PC-3 (cell line): ENCODE results near the gene TKT. TPM values are rescaled to one million over a fixed set of nuclear protein-coding genes. Genes with fewer than 3 reads are reported as not detected.

Experiments used
- ATAC-seq: fragments of 200-7000 bp; cut with Tn5 transposase; 2 replicates; pipeline ENCODE4 v1.9.1; 2020; ENCODE audit warnings: mild to moderate bottlenecking, moderate library complexity
- BruUV-seq: library from RNA; stranded (reverse); fragments of 400-500 nt; replicated peaks from 2 replicates; lab custom pipeline; 2021; lab: Mats Ljungman, UMichigan
- CTCF ChIA-PET: fragments of 300-600 bp; sonication (Branson Sonifier 250); formaldehyde crosslinking; loops from one replicate; lab custom pipeline; 2022; ENCODE audit warnings: antibody characterized with exemption; lab: Charles Lee
- POLR2A ChIA-PET: fragments of 300-600 bp; sonication (Branson Sonifier 250); formaldehyde crosslinking; loops from one replicate; lab custom pipeline; 2022; ENCODE audit warnings: antibody characterized with exemption; ENCODE audit not compliant: unreplicated experiment; lab: Charles Lee
- DNase-seq: peaks from one replicate; pipeline ENCODE4 v3.0.0-alpha.2; 2015
- H2AFZ ChIP-seq: fragments of 300-600 bp; sonication (generic); 2 replicates; pipeline ENCODE4 v1.6.0; 2016; ENCODE audit warnings: antibody characterized with exemption, low read length
- H3F3A ChIP-seq: fragments of 300-600 bp; sonication (generic); one replicate; pipeline ENCODE4 v1.6.0; 2017; ENCODE audit warnings: antibody characterized with exemption, low read length, control low read depth, mild to moderate bottlenecking; ENCODE audit not compliant: unreplicated experiment
- H3K27ac ChIP-seq: fragments of 300-600 bp; sonication (generic); 2 replicates; pipeline ENCODE4 v1.5.1; 2016; ENCODE audit warnings: mild to moderate bottlenecking, low read length
- H3K27me3 ChIP-seq: fragments of 300-600 bp; sonication (generic); 2 replicates; pipeline ENCODE4 v1.6.1; 2016; ENCODE audit warnings: low read length, mixed read lengths
- H3K36me3 ChIP-seq: fragments of 300-600 bp; sonication (generic); 2 replicates; pipeline ENCODE4 v1.6.1; 2016; ENCODE audit warnings: low read depth, mixed run types, low read length, mixed read lengths
- H3K4me1 ChIP-seq: fragments of 300-600 bp; sonication (generic); 2 replicates; pipeline ENCODE4 v1.5.1; 2016; ENCODE audit warnings: low read length; ENCODE audit not compliant: insufficient read depth
- H3K4me2 ChIP-seq: fragments of 300-600 bp; sonication (generic); 2 replicates; pipeline ENCODE4 v1.6.0; 2016; ENCODE audit warnings: low read length
- H3K4me3 ChIP-seq: fragments of 300-600 bp; sonication (generic); 2 replicates; pipeline ENCODE4 v1.5.1; 2016; ENCODE audit warnings: mild to moderate bottlenecking, low read length, mixed read lengths
- H3K79me2 ChIP-seq: fragments of 300-600 bp; sonication (generic); 2 replicates; pipeline ENCODE4 v1.6.1; 2017; ENCODE audit warnings: low read length, mixed read lengths
- H3K9ac ChIP-seq: fragments of 300-600 bp; sonication (generic); 2 replicates; pipeline ENCODE4 v1.6.0; 2016; ENCODE audit warnings: mild to moderate bottlenecking, low read length
- H3K9me2 ChIP-seq: fragments of 300-600 bp; sonication (generic); replicated peaks from 2 replicates; pipeline ENCODE4 v1.6.1; 2016; ENCODE audit warnings: mixed run types, low read length, mixed read lengths
- H3K9me3 ChIP-seq: fragments of 300-600 bp; sonication (generic); 2 replicates; pipeline ENCODE4 v1.6.1; 2016; ENCODE audit warnings: low read length, mixed read lengths
- H4K20me1 ChIP-seq: fragments of 300-600 bp; sonication (generic); 2 replicates; pipeline ENCODE4 v1.6.1; 2016; ENCODE audit warnings: low read length, mixed read lengths
- CTCF ChIP-seq: fragments of 300-600 bp; sonication (generic); conservative IDR thresholded peaks from 2 replicates; pipeline ENCODE4 v1.5.1; 2017; ENCODE audit warnings: antibody characterized with exemption, low read depth, mild to moderate bottlenecking, low read length
- EZH2 ChIP-seq: fragments of 300-600 bp; sonication (generic); IDR thresholded peaks from one replicate; pipeline ENCODE4 v1.6.1; 2017; ENCODE audit warnings: antibody characterized with exemption, mild to moderate bottlenecking, low read length; ENCODE audit not compliant: unreplicated experiment
- EZH2phosphoT487 ChIP-seq: fragments of 300-600 bp; sonication (generic); IDR thresholded peaks from 2 replicates; pipeline ENCODE4 v1.6.1; 2018; ENCODE audit warnings: mild to moderate bottlenecking, antibody characterized with exemption, low read length, borderline replicate concordance
- intact Hi-C: fragments of 100-400 bp; cut with micrococcal nuclease; formaldehyde crosslinking; loops from 2 replicates; pipeline ENCODE4 v1.9.0; 2023
- total RNA-seq: library from RNA; depleted of rRNA; stranded (reverse); fragments of >200 nt; gene quantifications from 2 replicates; pipeline ENCODE4 v1.2.3, GENCODE V29; 2014

Gene TKT
- total RNA-seq, 1 experiment from 2014 or later = 486 TPM

DNA sequence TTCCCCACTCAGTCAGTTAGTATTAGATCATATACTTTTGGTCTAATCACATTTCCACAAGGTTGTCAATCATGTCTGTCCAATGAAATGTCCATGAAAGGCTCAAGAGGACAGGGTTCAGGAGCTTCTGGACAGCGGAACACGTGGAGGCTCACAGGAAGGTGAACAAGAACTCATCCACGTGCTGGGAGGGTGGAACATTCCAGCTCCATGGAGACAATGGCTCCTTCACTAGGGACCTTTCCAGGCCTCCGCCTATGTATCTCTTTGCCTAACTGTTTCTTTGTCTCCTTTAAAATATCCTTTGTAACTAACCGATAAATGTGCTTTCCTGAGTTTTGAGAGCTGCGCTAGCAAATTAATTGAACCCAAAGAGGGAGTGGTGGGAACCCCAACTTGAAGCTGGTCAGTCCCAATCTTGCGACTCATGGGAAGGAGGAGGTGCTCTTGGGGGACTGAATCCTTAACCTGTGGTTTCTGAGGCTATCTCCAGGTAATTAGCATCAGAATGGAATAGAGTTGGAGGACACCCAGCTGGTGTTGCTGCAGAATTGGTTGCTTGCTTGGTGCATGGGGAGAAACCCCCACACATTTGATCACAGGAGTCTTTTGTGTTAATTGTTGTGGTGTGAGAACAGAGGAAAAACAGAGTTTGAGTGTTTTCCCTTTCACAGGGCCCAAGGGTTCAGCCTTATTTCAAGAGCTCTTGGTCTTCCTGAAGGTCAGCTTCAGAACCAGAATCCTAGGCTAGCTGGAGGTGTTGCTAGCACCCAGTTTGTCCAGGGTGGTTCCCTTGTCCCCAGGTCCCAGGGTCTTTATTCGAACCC is 3.0 kb upstream of the TKT start:
- ATAC-seq = no peak
- H3F3A ChIP-seq = no peaks in the 10 kb centered on the region
- TF ChIP-seq EZH2 (no peak), CTCF (no peak), EZH2phosphoT487 (no peak)
- peaks cover 13% of the 10 kb centered on the region for H4K20me1 ChIP-seq
- peaks cover 15% of the 10 kb centered on the region for H3K4me1 ChIP-seq
- H3K79me2 ChIP-seq = peaks cover 23% of the 10 kb centered on the region
- ChIA-PET POLR2A (no interaction called here), CTCF (no interaction called here)
- no TSS peak for BruUV-seq
- no peaks in the 10 kb centered on the region for H3K27me3 ChIP-seq
- H2AFZ ChIP-seq = no peak overlapping the region
- H3K36me3 ChIP-seq = no peaks in the 10 kb centered on the region
- H3K4me3 ChIP-seq = no peak overlapping the region
- H3K9me3 ChIP-seq = no peaks in the 10 kb centered on the region
- no peaks in the 10 kb centered on the region for H3K9me2 ChIP-seq
- H3K9ac ChIP-seq = no peak overlapping the region
- H3K27ac ChIP-seq = no peak overlapping the region
- DNase-seq = no peak
- no peak overlapping the region for H3K4me2 ChIP-seq
- intact Hi-C loops = loop anchor here (5.0 kb wide), 1 partner anchor 88 kb away; the partner anchor contains the start of gene DCP1A

DNA sequence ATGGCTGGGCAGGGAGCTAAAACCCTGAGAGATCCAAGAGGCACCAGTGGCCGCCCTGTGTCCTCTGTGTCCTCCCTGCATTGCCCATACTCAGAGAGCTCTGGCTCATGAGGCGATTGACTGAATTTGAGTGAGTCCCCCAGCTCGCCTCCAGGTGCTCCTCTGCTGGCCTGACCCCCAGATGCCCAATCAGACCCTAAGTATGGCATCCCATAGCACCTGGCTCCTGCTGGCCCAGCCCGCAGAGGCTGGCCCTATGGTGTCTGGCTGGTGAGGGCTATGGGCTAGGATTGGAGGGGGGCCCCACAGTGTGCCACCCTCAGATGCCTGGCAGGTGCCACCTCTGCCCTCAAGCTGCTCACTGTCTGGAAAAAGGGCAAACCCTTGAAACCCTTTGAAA is 1.6 kb upstream of the TKT start:
- Histone ChIP-seq H2AFZ (no peak overlapping the region), H3K9me2 (no peaks in the 10 kb centered on the region), H3K27me3 (no peaks in the 10 kb centered on the region), H3K4me3 (no peak overlapping the region), H3K4me2 (no peak overlapping the region), H3K36me3 (peaks cover 6% of the 10 kb centered on the region), H3K4me1 (peaks cover 20% of the 10 kb centered on the region), H3K9ac (no peak overlapping the region), H3K27ac (no peak overlapping the region), H3K79me2 (peaks cover 36% of the 10 kb centered on the region), H3F3A (no peaks in the 10 kb centered on the region), H3K9me3 (no peaks in the 10 kb centered on the region), H4K20me1 (peaks cover 26% of the 10 kb centered on the region)
- intact Hi-C loops = loop anchor here (5.0 kb wide), 1 partner anchor 90 kb away; the partner anchor contains the start of gene DCP1A
- no peak for TF ChIP-seq EZH2
- TF ChIP-seq EZH2phosphoT487 = no peak
- TF ChIP-seq CTCF = no peak
- no peak for DNase-seq
- POLR2A ChIA-PET = no interaction called here
- no TSS peak for BruUV-seq
- ATAC-seq = no peak
- CTCF ChIA-PET = no interaction called here

GRCh38 chr3:53256704-53257055 is 858 bp upstream of the TKT start:
- ATAC-seq (no peak), DNase-seq (no peak)
- intact Hi-C loops = loop anchor here (5.0 kb wide), 1 partner anchor 91 kb away; the partner anchor contains the start of gene DCP1A
- TF ChIP-seq EZH2 (no peak), EZH2phosphoT487 (no peak), CTCF (no peak)
- ChIA-PET CTCF (no interaction called here), POLR2A (no interaction called here)
- no peak overlapping the region for H3K27ac ChIP-seq
- H3K36me3 ChIP-seq = peaks cover 11% of the 10 kb centered on the region
- H3K9me3 ChIP-seq = no peaks in the 10 kb centered on the region
- H3K79me2 ChIP-seq = peaks cover 44% of the 10 kb centered on the region
- peaks cover 34% of the 10 kb centered on the region for H4K20me1 ChIP-seq
- H3K27me3 ChIP-seq = no peaks in the 10 kb centered on the region
- BruUV-seq = no TSS peak
- no peak overlapping the region for H3K9ac ChIP-seq
- no peaks in the 10 kb centered on the region for H3F3A ChIP-seq
- peaks cover 26% of the 10 kb centered on the region for H3K4me1 ChIP-seq
- no peaks in the 10 kb centered on the region for H3K9me2 ChIP-seq
- H2AFZ ChIP-seq = no peak overlapping the region
- no peak overlapping the region for H3K4me2 ChIP-seq
- no peak overlapping the region for H3K4me3 ChIP-seq
